Measurements from ENCODE around the gene LMNA.
A peak's percentile ranks its signal among the peaks of the same experiment; 100 is the strongest.
"Not testable (repeated sequence)": the region's sequence is repeated elsewhere in the genome, so short reads cannot be mapped to it uniquely, and the experiment has no call there.

Gene LMNA

GRCh38 chr1:156114101-156114918 lies at the start of gene LMNA:
TSS of gene LMNA (plus strand) at chr1:156114711. CDS start at chr1:156114919, 208 bp downstream.
- peak; percentile 91 for DNase-seq (ENCODE audit: low spot score)

GRCh38 chr1:156065212-156065611 lies 49.3 kb upstream of the LMNA start:
- DNase-seq (ENCODE audit: low spot score) = peak; percentile 20

- DNase-seq (ENCODE audit: low spot score) = no peak
Measured at GRCh38 chr1:156065871-156066270, 48.6 kb upstream of the LMNA start.

- DNase-seq (ENCODE audit: low spot score) = no peak
Measured at GRCh38 chr1:156067262-156067661, 47.2 kb upstream of the LMNA start.

- DNase-seq (ENCODE audit: low spot score) = no peak
Measured at GRCh38 chr1:156069490-156070455, 44.7 kb upstream of the LMNA start.

GRCh38 chr1:156070548-156070947 lies 44.0 kb upstream of the LMNA start:
- no peak for DNase-seq (ENCODE audit: low spot score)

GRCh38 chr1:156071332-156071816 lies 43.1 kb upstream of the LMNA start:
- not testable (repeated sequence) for DNase-seq (ENCODE audit: low spot score)

- no peak for DNase-seq (ENCODE audit: low spot score)
Measured at GRCh38 chr1:156072251-156072650, 42.3 kb upstream of the LMNA start.

GRCh38 chr1:156073110-156073687 lies 41.3 kb upstream of the LMNA start:
- DNase-seq (ENCODE audit: low spot score) = no peak

- no peak for DNase-seq (ENCODE audit: low spot score)
Measured at GRCh38 chr1:156073740-156074139, 40.8 kb upstream of the LMNA start.

- DNase-seq (ENCODE audit: low spot score) = no peak
Measured at GRCh38 chr1:156074661-156075060, 39.9 kb upstream of the LMNA start.

GRCh38 chr1:156075162-156075561 lies 39.3 kb upstream of the LMNA start:
- no peak for DNase-seq (ENCODE audit: low spot score)

GRCh38 chr1:156075775-156076204 lies 38.7 kb upstream of the LMNA start:
- DNase-seq (ENCODE audit: low spot score) = no peak

- DNase-seq (ENCODE audit: low spot score) = no peak
Measured at GRCh38 chr1:156076609-156077429, 37.7 kb upstream of the LMNA start.

GRCh38 chr1:156077430-156077760 lies 37.1 kb upstream of the LMNA start:
- DNase-seq (ENCODE audit: low spot score) = no peak

- DNase-seq (ENCODE audit: low spot score) = no peak
Measured at GRCh38 chr1:156078728-156079127, 35.8 kb upstream of the LMNA start.

- DNase-seq (ENCODE audit: low spot score) = no peak
Measured at GRCh38 chr1:156079762-156080161, 34.7 kb upstream of the LMNA start.

- no peak for DNase-seq (ENCODE audit: low spot score)
Measured at GRCh38 chr1:156080241-156080862, 34.2 kb upstream of the LMNA start.

GRCh38 chr1:156080863-156081179 lies 33.7 kb upstream of the LMNA start:
- no peak for DNase-seq (ENCODE audit: low spot score)

- no peak for DNase-seq (ENCODE audit: low spot score)
Measured at GRCh38 chr1:156081180-156081916, 33.2 kb upstream of the LMNA start.

- no peak for DNase-seq (ENCODE audit: low spot score)
Measured at GRCh38 chr1:156081917-156082308, 32.6 kb upstream of the LMNA start.
